HG03378 (cell line): ENCODE data around the gene LNX1.

Experiments used
- ATAC-seq: cut with Tn5 transposase; IDR thresholded peaks from one replicate; pipeline ENCODE4 v1.9.1; 2021; ENCODE audit warnings: mild to moderate bottlenecking, moderate library complexity; ENCODE audit not compliant: unreplicated experiment

The LNX1 gene

GRCh38 chr4:53601251-53601764, 10.0 kb upstream of the LNX1 start:
- ATAC-seq: peak; percentile 75

- peak; percentile 68 for ATAC-seq
These were observed 8.3 kb upstream of the LNX1 start for GRCh38 chr4:53599632-53600031.

- no peak for ATAC-seq
These were observed 7.6 kb upstream of the LNX1 start for GRCh38 chr4:53598901-53599300.

- no peak for ATAC-seq
These were observed 7.2 kb upstream of the LNX1 start for GRCh38 chr4:53598483-53598882.

- ATAC-seq: no peak
These were observed 5.6 kb upstream of the LNX1 start for GRCh38 chr4:53596901-53597300.

- no peak for ATAC-seq
These were observed 4.5 kb upstream of the LNX1 start for GRCh38 chr4:53595834-53596233.

GRCh38 chr4:53595204-53595603, 3.9 kb upstream of the LNX1 start:
- no peak for ATAC-seq

- ATAC-seq: no peak
These were observed 2.5 kb upstream of the LNX1 start for GRCh38 chr4:53593765-53594164.

- ATAC-seq: no peak
These were observed 1.6 kb upstream of the LNX1 start for GRCh38 chr4:53592686-53593501.

GRCh38 chr4:53592122-53592521, 836 bp upstream of the LNX1 start:
- no peak for ATAC-seq

- no peak for ATAC-seq
These were observed 1.1 kb downstream of the LNX1 start for GRCh38 chr4:53590187-53590586.

- no peak for ATAC-seq
These were observed 1.8 kb downstream of the LNX1 start for GRCh38 chr4:53589511-53589910.

GRCh38 chr4:53587135-53587534, 4.2 kb downstream of the LNX1 start:
- ATAC-seq: no peak

- ATAC-seq: no peak
These were observed 5.0 kb downstream of the LNX1 start for GRCh38 chr4:53586121-53586816.

GRCh38 chr4:53584658-53585057, 6.6 kb downstream of the LNX1 start:
- ATAC-seq: no peak

GRCh38 chr4:53583513-53583912, 7.8 kb downstream of the LNX1 start:
- no peak for ATAC-seq

GRCh38 chr4:53582194-53582593, 9.1 kb downstream of the LNX1 start:
- no peak for ATAC-seq

- ATAC-seq: no peak
These were observed 11.0 kb downstream of the LNX1 start for GRCh38 chr4:53580274-53580673.

GRCh38 chr4:53579826-53580225, 11.5 kb downstream of the LNX1 start:
- ATAC-seq: no peak

GRCh38 chr4:53576676-53577372, 14.5 kb downstream of the LNX1 start:
- no peak for ATAC-seq

- ATAC-seq: no peak
These were observed 15.1 kb downstream of the LNX1 start for GRCh38 chr4:53576071-53576617.
